Putamen (tissue), 1 donor: ENCODE results near the gene HAAO.
"Not testable (repeated sequence)": the region's sequence is repeated elsewhere in the genome, so short reads cannot be mapped to it uniquely, and the experiment has no call there.

Source experiments
- DNase-seq: peaks from one replicate; pipeline ENCODE4 v3.0.0-alpha.2; 2016; ENCODE audit warnings: low spot score

HAAO gene

GRCh38 chr2:42792583-42793333 lies at the start of gene HAAO:
Gene HAAO (minus strand): TSS chr2:42792583. CDS start chr2:42792536, 47 bp downstream.
- no peak for DNase-seq

GRCh38 chr2:42841344-42841743 lies 49.0 kb upstream of the HAAO start:
- DNase-seq = no peak

- no peak for DNase-seq
Measured at GRCh38 chr2:42840760-42841159, 48.4 kb upstream of the HAAO start.

GRCh38 chr2:42839809-42840501 lies 47.6 kb upstream of the HAAO start:
- no peak for DNase-seq

GRCh38 chr2:42838133-42838532 lies 45.8 kb upstream of the HAAO start:
- no peak for DNase-seq

GRCh38 chr2:42835577-42836371 lies 43.4 kb upstream of the HAAO start:
- DNase-seq = no peak

GRCh38 chr2:42834161-42834560 lies 41.8 kb upstream of the HAAO start:
- no peak for DNase-seq

GRCh38 chr2:42832289-42832634 lies 39.9 kb upstream of the HAAO start:
- no peak for DNase-seq

GRCh38 chr2:42831575-42832288 lies 39.3 kb upstream of the HAAO start:
- DNase-seq = not testable (repeated sequence)

- no peak for DNase-seq
Measured at GRCh38 chr2:42830922-42831574, 38.7 kb upstream of the HAAO start.

- DNase-seq = no peak
Measured at GRCh38 chr2:42829671-42830440, 37.5 kb upstream of the HAAO start.

GRCh38 chr2:42828487-42829425 lies 36.4 kb upstream of the HAAO start:
- no peak for DNase-seq

GRCh38 chr2:42827647-42828486 lies 35.5 kb upstream of the HAAO start:
- peak; percentile 80 for DNase-seq

- DNase-seq = no peak
Measured at GRCh38 chr2:42826231-42826630, 33.8 kb upstream of the HAAO start.

- no peak for DNase-seq
Measured at GRCh38 chr2:42824454-42824807, 32.0 kb upstream of the HAAO start.

GRCh38 chr2:42823744-42824453 lies 31.5 kb upstream of the HAAO start:
- no peak for DNase-seq

GRCh38 chr2:42819160-42819559 lies 26.8 kb upstream of the HAAO start:
- DNase-seq = no peak

GRCh38 chr2:42815726-42816125 lies 23.3 kb upstream of the HAAO start:
- no peak for DNase-seq
